ENCODE measurements around the gene KHDRBS1.
"Not testable (repeated sequence)": the region's sequence is repeated elsewhere in the genome, so short reads cannot be mapped to it uniquely, and the experiment has no call there.

Gene KHDRBS1

GRCh38 chr1:31995263-31995662 lies 18.4 kb upstream of the KHDRBS1 start:
- no peak overlapping the region for H3K4me3 Mint-ChIP-seq
- peaks cover under 1% of the 10 kb centered on the region for H3K4me1 Mint-ChIP-seq (ENCODE audit: low read depth)
- H3K27ac Mint-ChIP-seq: no peak overlapping the region
- no peaks in the 10 kb centered on the region for H3K36me3 Mint-ChIP-seq (ENCODE audit: low read depth)
- no peaks in the 10 kb centered on the region for H3K9me3 Mint-ChIP-seq
- no peaks in the 10 kb centered on the region for H3K27me3 Mint-ChIP-seq

GRCh38 chr1:31996121-31996520 lies 17.5 kb upstream of the KHDRBS1 start:
- not testable (repeated sequence) for H3K9me3 Mint-ChIP-seq; H3K27me3 Mint-ChIP-seq; H3K4me1 Mint-ChIP-seq (ENCODE audit: low read depth); H3K27ac Mint-ChIP-seq; H3K36me3 Mint-ChIP-seq (ENCODE audit: low read depth); H3K4me3 Mint-ChIP-seq

- Mint-ChIP-seq H3K36me3 (ENCODE audit: low read depth) (no peaks in the 10 kb centered on the region), H3K27me3 (no peaks in the 10 kb centered on the region), H3K9me3 (no peaks in the 10 kb centered on the region), H3K27ac (no peak overlapping the region), H3K4me1 (ENCODE audit: low read depth) (peaks cover 4% of the 10 kb centered on the region), H3K4me3 (no peak overlapping the region)
These were observed 11.8 kb upstream of the KHDRBS1 start for GRCh38 chr1:32001863-32002262.

DNA sequence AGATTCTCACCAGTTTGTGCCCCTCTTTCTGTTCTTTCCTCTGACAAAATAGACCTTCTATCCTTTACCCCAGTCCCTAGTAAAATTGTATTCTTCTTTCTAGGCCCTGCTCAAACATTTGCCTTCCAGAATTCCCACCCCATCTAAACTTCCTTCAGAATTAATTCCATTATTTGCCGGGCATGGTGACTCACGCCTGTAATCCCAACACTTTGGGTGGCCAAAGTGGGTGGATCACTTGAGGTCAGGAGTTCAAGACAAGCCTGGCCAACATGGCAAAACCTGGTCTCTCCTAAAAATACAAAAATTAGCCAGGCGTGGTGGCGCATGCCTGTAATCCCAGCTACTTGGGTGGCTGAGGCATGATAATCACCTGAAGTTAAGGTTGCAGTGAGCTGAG lies 11.4 kb upstream of the KHDRBS1 start:
- not testable (repeated sequence) for H3K9me3 Mint-ChIP-seq; H3K27me3 Mint-ChIP-seq; H3K4me3 Mint-ChIP-seq; H3K27ac Mint-ChIP-seq; H3K36me3 Mint-ChIP-seq (ENCODE audit: low read depth); H3K4me1 Mint-ChIP-seq (ENCODE audit: low read depth)

DNA sequence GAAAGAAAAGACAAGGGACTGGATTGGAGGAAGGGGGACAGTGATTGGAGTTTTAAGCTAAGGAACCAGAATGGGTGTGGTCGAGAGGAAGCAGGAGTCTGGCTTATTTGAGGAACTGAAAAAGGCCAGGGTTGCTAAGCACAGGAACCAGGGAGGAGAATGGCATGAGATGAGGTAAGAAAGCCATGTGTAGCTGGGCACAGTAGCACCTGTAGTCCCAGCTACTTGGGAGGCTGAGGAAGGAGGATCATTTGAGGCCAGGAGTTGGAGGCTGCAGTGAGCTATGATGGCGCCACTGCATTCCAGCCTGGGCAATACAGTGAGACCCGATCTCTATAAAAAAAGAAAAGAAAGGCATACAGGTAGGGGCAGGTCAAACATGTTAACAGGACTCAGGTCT lies 8.1 kb upstream of the KHDRBS1 start:
- H3K9me3 Mint-ChIP-seq: no peaks in the 10 kb centered on the region
- no peak overlapping the region for H3K4me3 Mint-ChIP-seq
- H3K27me3 Mint-ChIP-seq: no peaks in the 10 kb centered on the region
- H3K27ac Mint-ChIP-seq: no peak overlapping the region
- peaks cover 4% of the 10 kb centered on the region for H3K4me1 Mint-ChIP-seq (ENCODE audit: low read depth)
- no peaks in the 10 kb centered on the region for H3K36me3 Mint-ChIP-seq (ENCODE audit: low read depth)

- Mint-ChIP-seq H3K27ac (no peak overlapping the region), H3K4me3 (no peak overlapping the region), H3K36me3 (ENCODE audit: low read depth) (no peaks in the 10 kb centered on the region), H3K4me1 (ENCODE audit: low read depth) (peaks cover 3% of the 10 kb centered on the region), H3K27me3 (no peaks in the 10 kb centered on the region), H3K9me3 (no peaks in the 10 kb centered on the region)
These were observed 6.1 kb upstream of the KHDRBS1 start for GRCh38 chr1:32007591-32007940.

- Mint-ChIP-seq H3K9me3 (no peaks in the 10 kb centered on the region), H3K36me3 (ENCODE audit: low read depth) (peaks cover 10% of the 10 kb centered on the region), H3K27me3 (no peaks in the 10 kb centered on the region), H3K27ac (no peak overlapping the region), H3K4me1 (ENCODE audit: low read depth) (peaks cover 13% of the 10 kb centered on the region), H3K4me3 (no peak overlapping the region)
These were observed 3.4 kb upstream of the KHDRBS1 start for GRCh38 chr1:32010246-32010645.

DNA sequence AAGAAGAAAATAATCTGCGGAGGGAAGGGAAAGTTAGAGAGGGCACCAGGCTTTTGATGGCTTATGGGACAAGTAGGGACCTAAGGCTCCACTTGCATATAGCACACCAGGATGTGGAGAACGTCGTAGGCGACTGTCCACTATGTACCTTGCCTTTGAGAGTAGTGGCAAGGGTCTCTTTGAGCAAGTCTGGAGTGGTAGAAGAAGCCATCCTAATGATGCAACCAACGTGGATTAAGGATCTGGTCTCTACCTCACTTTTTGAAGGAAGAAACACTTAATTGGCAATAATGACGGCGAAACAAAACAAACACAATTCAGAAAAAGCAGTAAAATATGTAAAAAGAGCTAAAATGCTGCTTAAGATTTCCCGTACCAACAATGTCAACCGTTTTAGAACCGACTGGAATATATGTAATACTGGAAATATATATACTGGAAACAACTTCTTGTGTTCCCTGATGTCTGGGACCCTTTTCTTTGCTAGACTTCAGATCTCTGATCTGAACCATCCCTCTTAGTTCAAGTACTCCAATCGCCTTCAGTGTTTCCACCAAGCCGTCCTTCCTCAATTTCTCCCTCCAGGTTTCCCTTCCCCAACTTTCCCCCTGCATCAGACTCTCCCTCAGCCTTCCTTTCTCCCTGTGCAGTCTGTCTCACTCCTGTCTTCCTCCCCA lies 821 bp upstream of the KHDRBS1 start:
- Mint-ChIP-seq H3K36me3 (ENCODE audit: low read depth) (peaks cover 31% of the 10 kb centered on the region), H3K27me3 (no peaks in the 10 kb centered on the region), H3K27ac (peak overlapping the region; percentile 97), H3K4me3 (peak overlapping the region; percentile 96), H3K4me1 (ENCODE audit: low read depth) (peaks cover 34% of the 10 kb centered on the region), H3K9me3 (no peaks in the 10 kb centered on the region)

DNA sequence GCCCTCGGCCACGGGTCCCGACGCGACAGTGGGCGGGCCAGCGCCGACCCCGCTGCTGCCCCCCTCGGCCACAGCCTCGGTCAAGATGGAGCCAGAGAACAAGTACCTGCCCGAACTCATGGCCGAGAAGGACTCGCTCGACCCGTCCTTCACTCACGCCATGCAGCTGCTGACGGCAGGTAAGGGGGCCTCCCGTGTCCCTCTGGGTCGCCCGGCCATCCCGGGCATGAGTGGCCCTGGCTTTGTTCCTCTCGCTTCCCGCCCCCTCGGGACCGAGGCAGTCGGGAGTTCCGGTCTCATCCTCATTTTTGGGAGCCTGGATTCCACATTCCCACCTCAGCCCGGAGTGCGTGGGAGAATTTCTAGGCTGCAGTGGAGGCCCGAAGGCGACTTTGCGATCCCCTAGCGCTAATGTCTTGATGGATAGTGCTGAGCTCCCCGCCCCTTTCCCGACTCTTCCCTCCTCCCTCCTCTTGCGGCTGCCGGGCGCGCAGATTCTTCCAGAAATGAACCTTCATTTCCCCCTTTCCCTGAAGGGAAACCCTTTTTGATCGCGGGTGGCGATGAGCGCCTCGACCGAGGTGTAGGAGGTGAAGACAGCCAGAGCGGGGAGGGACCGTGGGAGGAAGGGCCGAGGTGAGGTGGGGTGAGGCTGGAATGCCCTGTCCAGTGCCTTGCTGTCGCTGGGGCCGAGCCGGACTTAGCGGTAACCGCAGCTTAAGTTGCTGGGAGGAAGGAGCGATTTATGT lies 705 bp downstream of the KHDRBS1 start:
- Mint-ChIP-seq H3K9me3 (no peaks in the 10 kb centered on the region), H3K36me3 (ENCODE audit: low read depth) (peaks cover 38% of the 10 kb centered on the region), H3K27me3 (no peaks in the 10 kb centered on the region), H3K4me3 (peak overlapping the region; percentile 96), H3K4me1 (ENCODE audit: low read depth) (peaks cover 42% of the 10 kb centered on the region), H3K27ac (peak overlapping the region; percentile 84)

DNA sequence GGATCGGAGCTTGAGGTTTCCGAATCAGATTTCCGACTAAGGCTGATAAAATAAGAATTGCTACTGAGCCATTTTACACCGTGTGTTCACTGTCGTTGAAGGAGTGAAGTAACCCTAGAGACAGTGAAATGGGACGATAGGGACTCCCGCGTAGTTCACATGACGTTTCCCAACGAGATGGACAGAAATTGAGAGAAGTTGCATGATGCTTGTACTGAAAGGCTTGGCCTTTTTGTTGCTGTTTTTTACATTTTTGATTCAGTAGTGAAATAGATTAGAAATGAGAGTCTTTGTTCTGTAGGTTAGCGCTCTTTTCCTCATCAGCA lies 1.2 kb downstream of the KHDRBS1 start:
- H3K27ac Mint-ChIP-seq: peak overlapping the region; percentile 84
- peaks cover 47% of the 10 kb centered on the region for H3K4me1 Mint-ChIP-seq (ENCODE audit: low read depth)
- H3K9me3 Mint-ChIP-seq: no peaks in the 10 kb centered on the region
- H3K36me3 Mint-ChIP-seq (ENCODE audit: low read depth): peaks cover 40% of the 10 kb centered on the region
- peak overlapping the region; percentile 96 for H3K4me3 Mint-ChIP-seq
- H3K27me3 Mint-ChIP-seq: no peaks in the 10 kb centered on the region

GRCh38 chr1:32020339-32020738 lies 6.7 kb downstream of the KHDRBS1 start:
- Mint-ChIP-seq H3K36me3 (ENCODE audit: low read depth) (peaks cover 57% of the 10 kb centered on the region), H3K4me3 (peak overlapping the region; percentile 17), H3K9me3 (no peaks in the 10 kb centered on the region), H3K27ac (peak overlapping the region; percentile 23), H3K4me1 (ENCODE audit: low read depth) (peaks cover 64% of the 10 kb centered on the region), H3K27me3 (no peaks in the 10 kb centered on the region)

DNA sequence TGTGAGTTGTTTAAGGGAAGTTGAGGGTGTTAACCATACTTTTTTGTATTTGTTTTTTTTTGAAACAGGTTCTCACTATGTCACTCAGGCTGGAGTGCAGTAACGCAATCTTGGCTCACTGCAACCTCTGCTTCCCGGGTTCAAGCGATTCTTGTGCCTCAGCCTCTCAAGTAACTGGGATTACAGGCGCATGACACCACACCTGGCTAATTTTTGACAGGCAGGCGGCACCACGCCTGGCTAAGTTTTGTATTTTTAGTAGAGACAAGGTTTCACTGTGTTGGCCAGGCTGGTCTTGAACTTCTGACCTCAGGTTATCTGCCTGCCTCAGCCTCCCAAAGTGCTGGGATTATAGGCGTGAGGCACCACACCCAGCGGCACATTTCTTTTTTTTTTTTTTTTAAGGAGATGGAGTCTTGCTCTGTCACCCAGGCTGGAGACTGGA lies 7.9 kb downstream of the KHDRBS1 start:
- not testable (repeated sequence) for H3K4me3 Mint-ChIP-seq, H3K27ac Mint-ChIP-seq
- H3K4me1 Mint-ChIP-seq (ENCODE audit: low read depth): peaks cover 58% of the 10 kb centered on the region

DNA sequence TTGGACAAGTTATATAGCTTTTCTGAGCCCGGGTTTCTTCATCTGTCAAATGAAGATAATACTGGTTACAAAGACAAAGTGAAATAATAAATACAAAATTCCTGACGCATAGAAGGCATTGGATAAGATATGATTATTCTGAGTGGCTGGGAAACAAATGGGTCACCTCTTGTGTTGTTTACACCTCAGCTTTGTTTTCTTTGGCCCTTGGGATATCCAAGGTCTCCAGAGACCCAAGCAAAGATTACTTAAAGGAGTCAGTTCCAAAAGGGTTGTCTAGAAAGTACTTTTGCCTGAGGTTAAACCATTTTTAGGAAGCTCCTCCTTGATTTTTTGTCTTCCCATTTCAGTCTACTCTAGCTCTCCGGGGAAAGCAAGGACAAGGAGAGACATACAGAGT lies 9.7 kb downstream of the KHDRBS1 start:
- Mint-ChIP-seq H3K4me1 (ENCODE audit: low read depth) (peaks cover 56% of the 10 kb centered on the region), H3K9me3 (no peaks in the 10 kb centered on the region), H3K36me3 (ENCODE audit: low read depth) (peaks cover 48% of the 10 kb centered on the region), H3K27ac (no peak overlapping the region), H3K4me3 (no peak overlapping the region), H3K27me3 (no peaks in the 10 kb centered on the region)

More for the DNA sequence above, 7.9 kb downstream of the KHDRBS1 start:
- H3K27me3 Mint-ChIP-seq, H3K9me3 Mint-ChIP-seq: not testable (repeated sequence)
- peaks cover 50% of the 10 kb centered on the region for H3K36me3 Mint-ChIP-seq (ENCODE audit: low read depth)

- H3K36me3 Mint-ChIP-seq (ENCODE audit: low read depth): peaks cover 49% of the 10 kb centered on the region
- no peaks in the 10 kb centered on the region for H3K9me3 Mint-ChIP-seq
- H3K27me3 Mint-ChIP-seq: no peaks in the 10 kb centered on the region
- no peak overlapping the region for H3K4me3 Mint-ChIP-seq
- H3K4me1 Mint-ChIP-seq (ENCODE audit: low read depth): peaks cover 56% of the 10 kb centered on the region
- H3K27ac Mint-ChIP-seq: no peak overlapping the region
These were observed 11.8 kb downstream of the KHDRBS1 start for GRCh38 chr1:32025515-32025914.

GRCh38 chr1:32028746-32029145 lies 15.1 kb downstream of the KHDRBS1 start:
- Mint-ChIP-seq H3K9me3 (no peaks in the 10 kb centered on the region), H3K27me3 (no peaks in the 10 kb centered on the region), H3K36me3 (ENCODE audit: low read depth) (peaks cover 53% of the 10 kb centered on the region), H3K27ac (peak overlapping the region; percentile 5), H3K4me1 (ENCODE audit: low read depth) (peaks cover 31% of the 10 kb centered on the region), H3K4me3 (no peak overlapping the region)
